COLO668 (cell line): ENCODE results near the gene CDC16.
A peak's percentile ranks its signal among the peaks of the same experiment; 100 is the strongest.
"Not testable (repeated sequence)": the region's sequence is repeated elsewhere in the genome, so short reads cannot be mapped to it uniquely, and the experiment has no call there.

ENCODE experiments used
- DNase-seq: peaks from one replicate; lab custom pipeline; 2025; ENCODE audit not compliant: unreplicated experiment; lab: John Stamatoyannopoulos, UW

Gene CDC16

GRCh38 chr13:114226699-114227323, 7.9 kb upstream of the CDC16 start:
- peak; percentile 95 for DNase-seq

DNA sequence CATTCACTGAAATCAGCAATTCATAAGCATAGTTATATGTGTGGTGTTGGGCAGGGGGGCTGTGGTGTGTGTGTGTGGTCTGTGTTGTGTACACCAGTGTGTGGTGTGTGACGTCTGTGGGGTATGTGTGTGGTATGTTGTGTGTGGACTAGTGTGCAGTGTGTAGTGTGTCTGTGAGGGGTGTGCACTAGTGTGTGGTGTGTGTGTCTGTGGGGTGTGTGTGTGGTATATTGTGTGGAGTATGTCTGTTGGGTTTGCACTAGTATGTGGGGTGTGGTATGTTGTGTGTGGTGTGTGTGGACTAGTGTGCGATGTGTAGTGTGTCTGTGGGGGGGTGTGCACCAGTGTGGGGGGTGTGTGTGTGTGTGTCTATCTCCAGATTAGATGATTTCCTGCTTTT, 7.2 kb upstream of the CDC16 start:
- no peak for DNase-seq

DNA sequence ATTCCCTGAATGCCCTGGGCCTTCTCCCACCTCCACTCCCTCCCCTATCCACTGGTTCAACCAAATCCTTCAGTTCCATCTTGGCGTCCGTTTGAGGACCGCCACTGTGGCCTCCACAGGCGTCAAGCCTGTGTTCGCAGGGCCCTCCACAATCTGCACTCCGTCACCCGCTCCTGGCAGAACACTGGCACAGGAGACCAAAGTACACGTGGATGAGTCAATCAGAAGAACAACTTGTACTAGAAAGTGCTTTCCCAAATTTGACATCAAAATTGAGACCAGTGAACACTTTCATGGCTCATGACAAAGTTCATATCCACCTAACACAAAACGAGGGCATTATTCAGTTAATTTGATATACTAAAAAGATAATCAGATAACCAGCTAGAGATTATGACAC, 6.5 kb upstream of the CDC16 start:
- no peak for DNase-seq

GRCh38 chr13:114229506-114229905, 5.2 kb upstream of the CDC16 start:
- DNase-seq = no peak

- DNase-seq = no peak
Observed at GRCh38 chr13:114230117-114230516, 4.6 kb upstream of the CDC16 start.

- DNase-seq = no peak
Observed at GRCh38 chr13:114230575-114230974, 4.1 kb upstream of the CDC16 start.

DNA sequence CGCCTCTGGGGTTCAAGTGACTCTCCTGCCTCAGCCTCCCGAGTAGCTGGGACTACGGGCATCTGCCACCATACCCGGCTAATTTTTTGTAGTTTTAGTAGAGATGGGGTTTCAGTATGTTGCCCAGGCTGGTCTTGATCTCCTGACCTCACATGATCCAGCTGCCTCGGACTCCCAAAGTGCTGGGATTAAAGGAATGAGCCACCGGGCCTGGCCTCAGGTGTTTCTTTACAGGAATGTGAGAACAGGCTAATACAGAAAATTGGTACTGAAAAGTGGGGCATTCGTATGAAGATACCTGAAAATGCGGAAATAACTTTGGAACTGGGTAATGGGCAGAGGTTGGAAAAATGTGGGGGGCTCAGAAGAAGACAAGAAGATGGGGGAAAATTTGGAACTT, 2.8 kb upstream of the CDC16 start:
- no peak for DNase-seq

- no peak for DNase-seq
Observed at GRCh38 chr13:114234266-114234644, 442 bp upstream of the CDC16 start.

GRCh38 chr13:114235697-114236096, 1.0 kb downstream of the CDC16 start:
- no peak for DNase-seq

GRCh38 chr13:114236227-114236626, 1.5 kb downstream of the CDC16 start:
- no peak for DNase-seq

DNA sequence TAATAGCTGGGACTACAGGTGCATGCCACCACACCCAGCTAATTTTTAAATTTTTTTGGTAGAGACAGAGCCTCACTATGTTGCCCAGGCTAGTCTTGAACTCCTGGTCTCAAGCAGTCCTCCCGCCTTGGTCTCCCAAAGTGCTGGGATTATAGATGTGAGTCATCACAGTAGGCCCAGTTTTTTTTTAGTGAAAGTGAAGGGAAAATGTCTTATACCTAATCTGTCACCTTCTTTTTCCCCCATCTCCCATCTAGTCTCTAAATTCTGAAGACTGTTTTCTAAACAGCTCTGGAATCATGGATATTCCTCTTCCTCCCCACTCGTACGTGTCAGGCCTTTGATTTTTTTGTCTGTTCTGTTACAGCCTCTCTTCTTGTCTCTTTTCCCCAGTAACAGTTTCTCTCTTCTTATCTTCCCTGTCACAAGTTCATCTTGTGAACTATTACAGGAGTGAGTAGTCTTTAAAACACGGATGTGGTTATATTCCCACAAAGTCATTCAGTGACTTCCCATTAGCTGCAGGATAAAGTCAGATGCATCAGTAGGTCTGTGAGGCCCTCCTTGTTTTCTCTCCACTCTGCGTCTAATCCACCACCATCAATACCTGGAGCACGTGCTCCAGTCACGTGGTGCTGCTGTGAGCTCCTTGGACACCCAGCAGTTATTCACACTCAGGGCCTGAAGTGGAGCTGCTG, 2.9 kb downstream of the CDC16 start:
- DNase-seq = no peak

- no peak for DNase-seq
Observed at GRCh38 chr13:114241918-114242317, 7.2 kb downstream of the CDC16 start.

- DNase-seq = no peak
Observed at GRCh38 chr13:114243971-114244370, 9.3 kb downstream of the CDC16 start.

DNA sequence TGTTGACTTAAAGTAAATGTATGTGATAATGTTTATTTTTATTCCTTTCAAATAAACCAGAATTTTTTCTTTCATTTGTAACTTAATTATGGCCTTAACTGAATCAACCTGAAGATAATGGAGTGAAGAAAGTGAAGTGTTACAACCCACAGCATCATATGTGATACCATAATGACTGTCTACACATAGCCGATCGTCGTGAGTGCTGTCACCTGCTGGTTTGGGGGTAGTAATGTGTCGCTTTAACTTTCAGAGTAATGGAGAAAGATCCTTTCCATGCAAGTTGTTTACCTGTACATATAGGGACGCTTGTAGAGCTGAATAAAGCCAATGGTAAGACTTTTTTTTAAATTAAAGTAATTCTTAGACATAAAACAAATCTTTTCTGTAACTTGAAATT, 9.9 kb downstream of the CDC16 start:
- no peak for DNase-seq

DNA sequence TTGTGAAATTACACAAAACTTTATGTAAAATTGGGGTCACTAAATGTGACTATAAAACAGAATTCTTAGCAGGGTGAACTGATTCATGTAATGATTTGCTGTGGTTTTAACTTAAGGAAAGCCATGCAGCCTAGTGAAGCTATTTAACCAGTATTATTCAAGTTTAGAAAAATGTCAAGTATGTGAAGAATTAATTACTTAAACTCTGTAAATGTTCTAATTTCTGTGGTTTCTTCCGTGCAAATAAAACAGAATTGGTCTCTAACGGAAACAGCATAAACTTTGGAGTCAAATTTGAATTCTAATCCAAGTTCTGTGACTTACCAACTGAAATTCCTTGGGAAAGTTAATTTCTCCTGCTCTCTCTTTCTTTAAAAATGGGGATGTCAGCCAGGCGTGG, 13.3 kb downstream of the CDC16 start:
- DNase-seq = no peak

DNA sequence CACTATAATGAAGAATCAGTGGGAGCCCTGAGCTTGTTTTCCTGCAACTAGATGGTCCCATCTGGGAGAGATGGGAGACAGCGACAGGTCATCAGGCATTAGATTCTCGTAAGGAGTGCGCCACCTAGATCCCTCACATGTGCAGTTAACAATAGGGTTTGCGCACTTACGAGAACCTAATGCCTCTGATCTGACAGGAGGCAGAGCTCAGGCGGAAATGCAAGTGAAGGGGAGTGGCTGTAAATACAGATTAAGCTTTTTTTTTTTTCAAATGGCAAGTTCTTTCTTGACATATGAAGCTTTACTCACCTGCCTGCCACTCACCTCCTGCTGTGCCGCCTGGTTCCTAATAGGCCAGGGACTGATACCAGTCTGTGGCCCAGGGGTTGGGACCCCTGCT, 14.4 kb downstream of the CDC16 start:
- no peak for DNase-seq

GRCh38 chr13:114251639-114252440, 17.1 kb downstream of the CDC16 start:
- not testable (repeated sequence) for DNase-seq

DNA sequence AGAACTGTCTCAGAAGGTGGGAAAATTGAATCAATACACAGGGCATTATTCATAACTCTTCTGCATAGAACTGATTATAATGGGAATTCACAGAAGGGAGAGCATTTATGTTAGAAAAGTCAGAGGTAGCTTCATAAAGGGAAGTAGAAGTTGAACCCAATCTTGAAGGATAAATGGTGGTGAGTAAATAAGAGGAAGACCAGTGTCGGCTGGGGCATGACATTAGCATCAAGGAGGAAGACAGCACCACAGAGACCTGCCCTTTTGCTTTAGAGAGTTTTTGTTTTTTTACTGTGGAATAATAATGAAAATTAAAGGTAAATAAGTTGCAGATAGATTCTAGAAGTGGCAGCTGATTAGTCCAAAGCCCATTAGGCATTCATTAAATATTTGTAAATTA, 21.9 kb downstream of the CDC16 start:
- no peak for DNase-seq

DNA sequence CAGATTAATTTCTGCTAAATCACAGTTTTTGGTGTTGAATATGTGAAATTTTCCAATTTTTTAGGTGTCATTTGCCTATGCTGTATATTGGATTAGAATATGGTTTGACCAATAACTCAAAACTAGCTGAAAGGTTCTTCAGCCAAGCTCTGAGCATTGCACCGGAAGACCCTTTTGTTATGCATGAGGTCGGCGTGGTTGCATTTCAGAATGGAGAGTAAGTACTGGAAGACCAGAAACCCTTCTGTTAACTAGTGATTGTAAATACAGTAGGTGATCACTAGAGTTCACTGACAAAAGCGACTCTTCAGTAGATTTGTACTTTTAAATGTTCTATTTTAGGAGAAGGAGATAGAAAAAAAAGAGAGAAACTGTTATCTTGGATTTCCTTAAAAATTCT, 22.3 kb downstream of the CDC16 start:
- DNase-seq = no peak

GRCh38 chr13:114258589-114258988, 23.9 kb downstream of the CDC16 start:
- peak; percentile 76 for DNase-seq

- no peak for DNase-seq
Observed at GRCh38 chr13:114259374-114259773, 24.7 kb downstream of the CDC16 start.

DNA sequence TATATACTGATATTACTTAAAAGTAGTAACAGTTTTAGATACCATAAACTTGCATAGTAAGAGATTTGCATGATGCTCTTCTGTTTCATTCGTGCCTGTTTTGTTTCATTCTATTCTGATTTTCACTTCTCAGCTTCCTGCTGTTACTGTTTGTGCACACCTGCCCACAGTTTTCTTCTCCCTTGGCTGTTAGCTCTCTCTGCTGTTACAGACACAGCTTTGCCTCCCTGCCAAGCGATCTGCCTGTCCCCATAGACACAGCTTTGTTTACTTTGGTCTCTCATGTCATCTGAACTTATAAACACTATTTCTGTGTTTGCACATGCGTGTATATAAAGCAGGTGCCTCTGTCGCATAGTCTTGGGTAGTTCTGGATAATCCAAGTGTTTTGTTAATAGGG, 25.3 kb downstream of the CDC16 start:
- DNase-seq = peak; percentile 89
